HG02610 (cell line): ENCODE data around the gene PMEL.
"Not testable (repeated sequence)": the region's sequence is repeated elsewhere in the genome, so short reads cannot be mapped to it uniquely, and the experiment has no call there.

Experiments used
- ATAC-seq: cut with Tn5 transposase; IDR thresholded peaks from one replicate; pipeline ENCODE4 v1.9.1; 2021; ENCODE audit warnings: mild to moderate bottlenecking, moderate library complexity; ENCODE audit not compliant: unreplicated experiment

The PMEL gene

DNA sequence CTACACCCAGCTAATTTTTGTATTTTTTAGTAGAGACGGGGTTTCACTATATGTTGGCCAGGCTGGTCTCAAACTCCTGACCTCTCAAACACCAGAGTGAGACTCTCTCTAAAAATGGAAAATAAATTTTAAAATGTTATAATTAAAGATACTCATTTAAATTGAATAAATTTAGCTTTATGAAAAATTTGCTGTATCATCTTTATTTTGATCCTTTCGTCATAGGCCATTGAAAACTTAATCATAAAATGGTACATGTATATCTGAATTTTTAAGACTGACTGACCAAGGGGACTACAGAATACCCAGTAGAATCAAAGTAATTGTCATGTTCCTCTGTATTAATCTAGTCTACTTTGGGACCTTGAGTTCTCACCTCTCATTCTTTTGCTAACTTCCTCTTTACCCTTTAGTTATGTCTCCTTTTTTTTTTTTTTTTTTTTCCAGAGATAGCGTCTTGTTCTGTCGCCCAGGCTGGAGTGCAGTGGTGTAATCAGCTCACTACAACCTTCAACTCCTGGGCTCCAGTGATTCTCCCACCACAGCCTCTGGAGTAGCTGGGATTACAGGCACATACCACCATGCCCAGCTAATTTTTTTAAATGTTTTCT, 17.5 kb upstream of the PMEL start:
- ATAC-seq = no peak

DNA sequence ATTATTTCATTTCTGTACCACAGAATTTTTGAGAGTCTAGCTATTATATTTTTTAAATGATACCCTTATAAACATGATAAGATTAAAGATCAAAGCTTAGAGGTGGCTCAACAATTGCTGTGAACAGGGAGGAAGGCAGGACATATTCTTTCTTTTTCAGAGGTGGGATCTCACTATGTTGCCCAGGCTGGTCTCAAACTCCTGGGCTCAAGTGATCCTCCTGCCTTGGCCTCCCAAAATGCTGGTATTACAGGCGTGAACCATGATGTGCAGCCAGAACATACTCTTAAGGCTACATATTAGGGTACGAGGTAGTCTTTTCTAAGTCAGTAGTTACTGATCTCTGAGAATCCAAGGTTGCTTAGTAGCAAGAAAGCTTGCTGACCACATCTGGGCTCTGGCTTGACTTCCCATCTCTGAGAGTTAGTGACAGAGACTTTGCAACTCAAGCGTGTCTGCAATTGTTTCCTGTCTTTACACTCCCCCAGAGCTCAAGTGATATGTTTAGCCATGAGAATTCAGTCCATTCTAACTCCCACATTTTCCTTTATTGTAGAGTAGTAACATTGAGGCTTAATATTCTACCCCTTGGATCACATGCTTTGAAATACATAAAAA, 16.6 kb upstream of the PMEL start:
- peak; percentile 85 for ATAC-seq

DNA sequence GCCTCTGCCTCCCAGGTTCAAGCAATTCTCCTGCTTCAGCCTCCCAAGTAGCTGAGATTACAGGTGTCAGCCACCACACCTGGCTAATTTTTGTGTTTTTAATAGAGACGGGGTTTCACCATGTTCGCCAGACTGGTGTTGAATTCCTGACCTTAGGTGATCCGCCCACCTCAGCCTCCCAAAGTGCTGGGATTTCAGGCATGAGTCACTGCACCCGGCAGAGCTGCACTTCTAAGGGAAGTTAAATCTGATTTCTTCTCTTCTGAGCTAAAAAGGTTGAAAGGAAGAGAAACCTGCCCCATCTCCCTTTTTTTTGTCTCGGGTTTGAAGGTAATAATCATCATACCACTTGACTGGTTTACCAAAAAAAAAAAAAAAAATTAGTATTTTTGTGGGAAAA, 16.0 kb upstream of the PMEL start:
- not testable (repeated sequence) for ATAC-seq

DNA sequence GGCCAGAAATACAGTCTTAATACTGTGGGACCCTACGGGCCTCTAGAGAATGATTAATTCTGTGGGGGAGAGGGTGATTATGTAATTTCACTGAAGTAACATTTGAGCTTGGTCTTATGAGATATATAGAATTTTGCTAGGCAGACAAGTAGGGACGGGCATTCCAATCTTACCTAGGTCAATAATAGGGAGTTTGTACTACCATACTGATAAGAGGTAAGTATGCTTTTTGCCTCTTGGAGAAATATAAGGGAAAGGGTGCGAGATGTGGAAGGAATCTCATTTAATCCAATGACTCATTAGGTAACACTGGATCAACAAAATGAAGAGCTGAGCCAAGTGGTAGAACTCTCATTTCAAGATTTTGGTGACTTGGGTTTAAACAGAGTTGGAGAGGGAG, 13.2 kb upstream of the PMEL start:
- no peak for ATAC-seq

DNA sequence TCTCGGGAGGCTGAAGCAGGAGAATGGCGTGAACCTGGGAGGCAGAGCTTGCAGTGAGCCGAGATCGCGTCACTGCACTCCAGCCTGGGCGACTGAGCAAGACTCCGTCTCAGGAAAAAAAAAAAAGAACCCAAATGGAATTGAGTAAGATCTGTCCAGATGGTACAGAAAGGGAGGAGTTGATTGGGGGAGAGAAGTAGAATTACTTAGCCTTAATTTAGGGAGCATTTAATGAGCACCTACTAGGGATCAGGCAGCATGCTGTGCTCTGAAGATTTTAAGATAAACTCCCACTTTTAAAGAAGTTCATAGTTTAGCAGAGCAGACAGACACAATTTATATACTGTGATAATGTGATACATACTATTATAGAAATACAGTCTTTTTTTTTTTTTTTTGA, 12.6 kb upstream of the PMEL start:
- ATAC-seq = no peak

DNA sequence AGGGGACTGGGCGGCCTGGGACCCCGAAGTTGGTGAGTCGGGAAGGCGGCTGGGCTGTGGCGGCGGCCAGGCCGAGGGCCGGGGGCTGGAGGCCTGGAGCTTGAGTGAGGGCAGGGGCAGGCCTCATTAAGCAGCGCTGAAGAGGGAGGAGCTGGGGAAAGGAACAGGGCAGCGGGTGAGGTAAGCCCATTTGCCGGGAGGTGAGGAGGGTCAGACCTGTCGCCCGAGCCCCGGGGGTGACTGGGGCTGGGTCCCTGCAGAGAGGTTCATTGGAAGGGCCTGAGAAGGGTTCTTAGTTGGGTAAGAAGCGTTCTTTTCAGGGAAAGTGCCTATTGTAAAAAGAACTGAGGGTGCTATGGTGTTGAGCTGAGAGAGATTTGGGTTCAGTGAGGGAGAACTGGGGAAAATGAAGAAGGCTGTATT, 8.5 kb upstream of the PMEL start:
- ATAC-seq = peak; percentile 11

DNA sequence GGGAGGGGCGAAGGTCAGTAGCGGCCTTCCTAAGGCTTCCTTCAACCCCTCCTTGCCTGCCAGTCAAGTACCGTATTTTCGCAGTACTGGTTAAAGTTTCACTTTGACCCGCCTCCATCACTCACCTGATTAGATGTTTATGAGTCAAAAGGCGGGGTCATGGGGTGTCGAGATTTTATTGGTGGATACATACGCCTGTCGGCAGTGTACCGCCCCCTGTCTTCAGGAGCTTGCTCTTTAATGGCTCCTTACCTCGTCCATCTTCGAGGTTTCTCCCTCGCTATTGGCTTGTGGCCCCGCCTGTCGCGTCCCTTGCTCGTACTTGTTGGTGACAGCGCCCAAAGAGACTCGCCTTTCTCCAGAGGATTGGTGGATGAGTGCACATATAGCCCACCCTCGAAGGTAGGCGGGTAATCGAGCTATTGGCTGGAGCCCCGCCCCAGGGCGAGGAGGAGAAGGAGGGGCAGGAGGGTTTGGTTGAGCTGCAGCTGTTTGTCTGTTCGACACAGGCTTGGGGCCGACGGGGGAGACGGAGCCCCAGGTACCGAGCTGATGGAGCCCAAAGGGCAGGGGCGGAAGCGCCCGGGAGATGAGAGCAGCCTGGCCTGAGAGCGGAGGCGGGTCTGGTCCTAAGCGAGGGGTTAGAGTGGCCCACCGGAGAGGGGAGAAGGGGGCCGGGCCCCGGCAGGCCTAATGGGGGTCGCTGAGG, 7.9 kb upstream of the PMEL start, which contains the start of gene RAB5B:
RAB5B (plus strand) TSS at position 480 of the 709 bp plus-strand sequence. CDS start 12,883 bp downstream, outside the sequence.
- peak; percentile 94 for ATAC-seq

DNA sequence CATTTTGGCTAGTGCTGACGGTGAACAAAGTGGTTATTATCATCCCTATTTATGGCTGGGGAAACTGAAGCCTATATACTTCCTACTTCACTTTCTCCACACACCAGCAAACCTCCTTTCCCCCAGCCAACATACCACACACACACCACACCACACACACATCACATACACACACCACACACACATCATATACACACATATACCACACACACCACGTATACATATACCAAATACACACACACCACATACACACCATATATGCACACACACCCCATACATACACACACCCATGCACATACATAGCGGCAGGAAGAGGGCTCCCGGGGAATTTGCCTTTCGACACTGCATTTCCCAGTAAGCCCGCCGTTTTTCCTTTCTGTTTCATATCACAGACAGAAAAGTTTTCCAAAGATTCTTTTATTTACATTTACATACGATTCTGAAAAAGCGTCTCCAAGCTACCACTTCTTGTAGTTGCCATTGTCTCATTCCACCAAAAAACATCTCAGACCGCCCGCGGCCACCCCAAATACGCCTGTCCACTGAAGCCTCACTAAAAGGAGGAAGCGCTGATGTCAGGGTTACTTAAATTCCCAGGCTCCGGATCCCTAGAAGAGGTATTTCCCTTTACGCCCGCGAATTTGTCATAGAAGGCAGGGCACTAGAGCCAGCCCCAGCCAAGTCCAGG, 7.2 kb upstream of the PMEL start:
- ATAC-seq = no peak

DNA sequence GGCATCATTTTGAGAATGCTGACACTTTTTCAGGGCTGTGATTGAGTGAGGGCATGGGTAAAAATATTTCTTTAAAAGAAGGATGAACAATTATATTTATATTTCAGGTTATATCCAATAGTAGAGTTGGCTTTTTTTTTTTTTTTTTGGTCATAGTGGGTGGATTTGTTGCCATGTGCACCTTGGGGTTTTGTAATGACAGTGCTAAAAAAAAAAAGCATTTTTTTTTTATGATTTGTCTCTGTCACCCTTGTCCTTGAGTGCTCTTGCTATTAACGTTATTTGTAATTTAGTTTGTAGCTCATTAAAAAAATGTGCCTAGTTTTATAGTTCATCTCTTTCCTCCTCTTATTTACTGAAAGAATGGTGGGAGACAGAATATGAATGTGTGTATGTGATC, 6.6 kb upstream of the PMEL start:
- ATAC-seq = no peak

DNA sequence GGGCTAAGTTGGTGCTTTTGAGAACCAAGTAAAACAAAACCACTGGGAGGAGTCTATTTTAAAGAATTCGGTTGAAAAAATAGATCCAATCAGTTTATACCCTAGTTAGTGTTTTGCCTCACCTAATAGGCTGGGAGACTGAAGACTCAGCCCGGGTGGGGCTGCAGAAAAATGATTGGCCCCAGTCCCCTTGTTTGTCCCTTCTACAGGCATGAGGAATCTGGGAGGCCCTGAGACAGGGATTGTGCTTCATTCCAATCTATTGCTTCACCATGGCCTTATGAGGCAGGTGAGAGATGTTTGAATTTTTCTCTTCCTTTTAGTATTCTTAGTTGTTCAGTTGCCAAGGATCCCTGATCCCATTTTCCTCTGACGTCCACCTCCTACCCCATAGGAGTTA, 6.2 kb upstream of the PMEL start:
- ATAC-seq = no peak

DNA sequence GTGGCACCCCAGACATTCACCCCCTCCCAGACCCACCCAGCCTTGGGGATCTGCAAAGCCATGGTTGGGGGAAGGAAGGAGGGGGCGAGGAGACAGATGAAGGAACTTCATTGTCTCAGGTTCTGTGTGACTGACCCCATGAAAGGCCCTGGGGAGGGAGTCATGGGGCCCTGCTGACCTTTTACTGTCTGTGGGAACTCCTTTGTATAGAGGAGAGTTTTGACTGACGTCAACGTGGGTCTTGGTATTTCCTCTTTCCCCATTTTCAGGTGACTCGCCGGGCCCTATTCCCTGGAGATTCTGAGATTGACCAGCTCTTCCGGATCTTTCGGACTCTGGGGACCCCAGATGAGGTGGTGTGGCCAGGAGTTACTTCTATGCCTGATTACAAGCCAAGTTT, 4.9 kb upstream of the PMEL start:
- no peak for ATAC-seq

DNA sequence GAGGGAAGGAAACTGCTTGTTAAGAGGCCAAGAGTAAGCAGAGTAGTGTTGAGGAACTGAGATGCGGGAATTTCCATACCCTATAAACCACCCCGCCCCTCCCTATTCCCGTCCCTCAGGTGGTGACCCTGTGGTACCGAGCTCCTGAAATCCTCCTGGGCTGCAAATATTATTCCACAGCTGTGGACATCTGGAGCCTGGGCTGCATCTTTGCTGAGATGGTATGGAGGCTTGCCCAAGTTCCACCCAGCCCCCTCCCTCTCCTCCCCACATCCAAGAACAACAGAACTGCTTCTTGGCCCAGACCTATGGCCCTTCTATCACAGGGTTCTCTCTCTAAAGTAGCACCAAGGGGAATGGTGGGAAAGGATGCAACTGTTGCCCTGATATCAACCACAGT, 3.5 kb upstream of the PMEL start:
- no peak for ATAC-seq

DNA sequence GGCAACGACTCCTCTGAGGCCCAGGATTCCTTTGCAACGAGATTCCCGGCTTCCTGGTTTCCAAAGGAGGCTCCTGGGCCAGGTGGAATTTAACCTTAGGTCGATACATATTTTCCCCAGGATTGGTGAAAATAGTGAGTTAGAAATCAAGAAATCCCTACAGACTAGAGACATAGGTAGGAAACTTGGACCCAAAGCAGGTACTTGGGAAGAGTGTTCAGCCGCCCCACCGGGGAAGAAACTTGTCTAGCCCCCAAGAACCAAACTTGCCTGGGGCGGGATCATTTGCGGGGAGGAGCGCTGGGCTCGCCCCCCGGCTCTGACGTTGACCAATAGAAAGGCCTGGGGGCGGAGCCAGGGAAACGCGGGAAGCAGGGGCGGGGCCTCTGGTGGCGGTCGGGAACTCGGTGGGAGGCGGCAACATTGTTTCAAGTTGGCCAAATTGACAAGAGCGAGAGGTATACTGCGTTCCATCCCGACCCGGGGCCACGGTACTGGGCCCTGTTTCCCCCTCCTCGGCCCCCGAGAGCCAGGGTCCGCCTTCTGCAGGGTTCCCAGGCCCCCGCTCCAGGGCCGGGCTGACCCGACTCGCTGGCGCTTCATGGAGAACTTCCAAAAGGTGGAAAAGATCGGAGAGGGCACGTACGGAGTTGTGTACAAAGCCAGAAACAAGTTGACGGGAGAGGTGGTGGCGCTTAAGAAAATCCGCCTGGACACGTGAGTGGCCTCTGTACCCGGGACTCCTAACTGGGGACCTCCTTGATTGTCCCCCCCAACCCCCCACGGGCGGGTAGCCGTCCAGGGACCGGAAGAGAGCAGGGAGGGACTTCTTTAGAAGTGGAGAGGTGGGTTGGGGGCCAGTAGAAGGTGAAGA, 803 bp upstream of the PMEL start, which contains the start of gene CDK2:
CDK2 (plus strand) TSS at position 423 of the 874 bp plus-strand sequence; CDS start at position 602, 179 bp downstream.
- peak; percentile 97 for ATAC-seq

DNA sequence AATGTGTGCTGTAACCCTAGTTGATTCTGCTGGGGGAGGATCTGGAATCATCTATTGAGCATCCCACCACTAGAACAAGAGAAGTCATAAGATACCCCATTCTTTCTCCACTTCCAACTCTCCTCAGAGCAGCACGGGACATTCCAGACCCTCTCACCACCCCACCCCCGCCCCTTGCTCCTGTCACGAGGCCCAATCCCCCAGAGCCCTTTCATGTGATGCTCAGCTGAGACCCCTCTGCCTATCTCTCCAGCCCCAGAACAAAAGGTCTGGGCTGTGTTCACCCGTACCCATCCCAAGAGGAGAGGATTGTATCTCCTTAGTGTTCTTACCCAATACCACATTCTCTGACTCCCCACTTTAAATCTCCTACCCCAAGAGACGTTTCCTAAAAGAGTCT, 602 bp downstream of the PMEL start:
- no peak for ATAC-seq

DNA sequence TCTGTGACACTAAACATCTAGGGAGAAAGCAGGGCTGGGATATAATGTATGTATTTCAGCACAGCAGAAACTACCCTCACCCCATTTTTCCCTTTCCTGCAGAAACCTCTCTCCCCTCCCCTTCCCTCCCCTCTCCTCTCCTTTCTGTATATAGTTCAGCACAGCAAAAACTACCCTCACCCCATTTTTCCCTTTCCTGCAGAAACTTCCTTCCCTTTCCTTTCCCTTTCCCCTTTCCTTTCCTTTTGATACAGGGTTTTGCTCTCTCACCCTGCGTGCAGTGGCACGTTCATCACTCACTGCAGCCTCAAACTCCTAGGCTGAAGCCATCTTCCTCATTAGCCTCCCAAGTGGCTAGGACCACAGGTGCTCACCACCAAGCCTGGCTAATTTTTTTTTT, 2.1 kb downstream of the PMEL start:
- ATAC-seq = no peak

DNA sequence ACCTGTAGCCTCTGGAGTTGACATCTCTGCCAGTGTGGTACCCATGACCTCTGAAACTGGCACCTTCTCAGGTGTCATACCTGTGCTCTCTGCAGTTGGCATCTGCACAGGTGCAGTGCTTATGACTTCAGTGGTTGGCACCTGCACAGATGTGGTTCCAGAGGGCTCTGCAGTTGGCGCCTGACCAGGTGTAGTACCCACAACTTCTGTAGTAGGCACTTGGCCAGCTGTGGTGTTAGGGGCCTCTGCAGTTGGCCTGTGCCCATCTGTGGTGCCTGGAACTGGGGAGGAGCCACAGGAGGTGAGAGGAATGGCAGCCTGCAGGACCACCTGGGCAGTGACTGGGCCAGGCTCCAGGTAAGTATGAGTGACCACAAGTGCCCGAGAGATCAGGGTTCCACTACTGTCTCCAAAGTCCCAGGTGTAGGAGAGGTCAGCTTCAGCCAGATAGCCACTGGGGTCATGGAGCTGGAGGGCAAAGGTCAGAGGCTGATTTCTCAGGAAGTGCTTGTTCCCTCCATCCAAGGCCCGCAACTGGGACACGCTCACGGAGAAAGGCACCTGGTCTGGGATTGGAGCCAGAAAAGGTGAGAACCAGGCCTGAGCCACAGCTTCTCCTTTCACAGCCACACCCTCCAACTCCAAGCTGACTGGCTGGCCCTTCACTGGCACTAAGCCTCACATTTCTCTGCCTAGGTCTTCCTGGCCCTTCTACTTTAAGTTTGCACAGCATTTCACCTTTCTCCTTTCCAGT, 8.6 kb downstream of the PMEL start:
- no peak for ATAC-seq

DNA sequence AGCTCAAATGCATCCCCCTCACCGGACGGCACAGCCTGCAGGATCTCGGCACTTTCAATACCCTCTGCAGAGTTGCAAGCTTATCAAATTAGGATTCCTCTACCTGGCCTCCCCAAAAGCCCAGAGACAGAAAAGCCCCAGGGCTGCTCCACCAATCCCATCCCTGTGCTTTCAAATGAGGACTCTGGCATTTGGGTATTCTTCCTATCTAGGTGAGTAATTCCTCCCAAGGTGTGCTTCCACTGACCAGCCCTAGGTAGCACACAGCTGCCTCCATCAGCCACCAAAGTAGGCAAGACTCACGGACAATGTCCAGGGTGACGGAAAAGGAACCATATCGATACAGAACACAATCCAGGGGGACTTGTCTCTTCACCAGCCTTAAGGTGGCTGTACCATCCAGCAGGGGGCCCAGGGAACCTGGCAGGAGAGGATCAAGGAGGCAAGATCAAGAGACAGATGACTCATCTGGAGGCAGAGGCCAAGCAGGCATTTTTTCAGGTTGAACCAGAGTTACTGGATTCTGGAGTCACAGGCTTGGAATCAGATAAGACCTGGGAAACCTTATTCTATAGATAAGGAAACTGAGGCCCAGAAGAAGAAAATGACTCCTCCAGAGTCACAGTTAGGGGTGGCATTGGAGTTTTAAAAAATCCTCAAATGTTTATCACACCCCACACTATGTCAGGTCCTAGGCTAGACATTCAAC, 9.9 kb downstream of the PMEL start:
- no peak for ATAC-seq

DNA sequence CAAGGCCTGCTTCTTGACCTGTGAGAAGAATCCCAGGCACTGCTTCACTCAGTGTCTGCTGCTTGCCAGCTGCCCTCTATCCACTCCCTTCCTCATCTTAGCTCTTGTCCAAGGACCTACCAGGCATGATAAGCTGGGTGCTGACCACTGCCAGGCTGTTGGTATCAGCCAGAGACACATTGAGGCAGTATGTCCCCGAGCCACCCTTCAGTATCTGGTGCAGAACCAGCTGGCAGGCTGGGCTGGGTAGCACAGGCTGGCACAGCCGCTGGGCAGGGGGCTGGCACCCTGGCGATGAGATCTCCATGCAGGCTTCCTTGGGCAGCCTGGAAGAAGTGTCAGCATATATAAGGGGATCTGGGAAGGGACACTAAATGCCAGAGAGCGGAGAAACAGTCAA, 10.5 kb downstream of the PMEL start:
- no peak for ATAC-seq

DNA sequence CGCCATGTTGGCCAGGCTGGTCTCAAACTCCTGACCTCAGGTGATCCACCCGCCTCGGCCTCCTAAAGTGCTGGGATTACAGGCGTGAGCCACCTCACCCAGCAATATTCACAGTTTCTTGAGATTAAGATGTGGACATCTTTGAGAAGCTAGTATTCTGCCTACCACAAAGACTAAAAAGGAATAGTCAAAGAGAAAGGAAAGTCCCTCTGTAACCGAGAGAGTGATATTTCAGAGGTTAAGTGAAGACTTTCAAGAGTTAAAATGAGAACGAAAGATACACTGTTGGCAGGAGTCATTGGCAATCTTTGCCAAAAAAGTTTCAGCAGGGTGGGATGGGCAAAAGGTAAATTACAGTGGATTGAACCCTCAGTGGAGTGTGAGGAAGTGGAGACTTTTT, 19.3 kb downstream of the PMEL start:
- no peak for ATAC-seq
